ENCODE results near the gene GPR15. TPM values are rescaled to one million over a fixed set of nuclear protein-coding genes. Genes with fewer than 3 reads are reported as not detected.

Gene GPR15
- total RNA-seq, 2 donors from 2014 or later, result not detected

DNA sequence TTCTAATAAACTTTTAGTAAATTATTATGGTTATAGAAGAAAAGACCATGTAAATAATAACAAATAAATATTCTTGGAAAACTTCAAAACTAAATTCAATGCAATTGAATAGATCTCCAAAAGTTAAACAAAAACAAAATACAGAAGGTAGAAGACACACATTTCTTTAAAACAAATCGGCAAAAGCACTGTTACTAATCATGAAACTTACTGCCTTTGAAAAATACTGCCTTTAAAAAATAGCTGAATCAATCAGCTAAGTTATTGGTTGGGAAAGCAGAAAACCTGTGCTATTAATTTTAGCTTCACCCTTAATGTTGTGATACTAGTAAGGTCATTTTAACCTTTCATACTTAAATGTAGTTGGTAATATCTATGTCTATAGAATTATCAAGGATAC is 3.0 kb downstream of the GPR15 start:
- TF ChIP-seq, protein P1, sequence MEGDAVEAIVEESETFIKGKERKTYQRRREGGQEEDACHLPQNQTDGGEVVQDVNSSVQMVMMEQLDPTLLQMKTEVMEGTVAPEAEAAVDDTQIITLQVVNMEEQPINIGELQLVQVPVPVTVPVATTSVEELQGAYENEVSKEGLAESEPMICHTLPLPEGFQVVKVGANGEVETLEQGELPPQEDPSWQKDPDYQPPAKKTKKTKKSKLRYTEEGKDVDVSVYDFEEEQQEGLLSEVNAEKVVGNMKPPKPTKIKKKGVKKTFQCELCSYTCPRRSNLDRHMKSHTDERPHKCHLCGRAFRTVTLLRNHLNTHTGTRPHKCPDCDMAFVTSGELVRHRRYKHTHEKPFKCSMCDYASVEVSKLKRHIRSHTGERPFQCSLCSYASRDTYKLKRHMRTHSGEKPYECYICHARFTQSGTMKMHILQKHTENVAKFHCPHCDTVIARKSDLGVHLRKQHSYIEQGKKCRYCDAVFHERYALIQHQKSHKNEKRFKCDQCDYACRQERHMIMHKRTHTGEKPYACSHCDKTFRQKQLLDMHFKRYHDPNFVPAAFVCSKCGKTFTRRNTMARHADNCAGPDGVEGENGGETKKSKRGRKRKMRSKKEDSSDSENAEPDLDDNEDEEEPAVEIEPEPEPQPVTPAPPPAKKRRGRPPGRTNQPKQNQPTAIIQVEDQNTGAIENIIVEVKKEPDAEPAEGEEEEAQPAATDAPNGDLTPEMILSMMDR (IDR thresholded peaks at IDR 0.05), result no peak
- no peak for ATAC-seq (ENCODE audit: insufficient number of reproducible peaks, low FRiP score, low read depth)
- Histone ChIP-seq H3K36me3 (no peaks in the 10 kb centered on the region), H3K27me3 (replicated peaks; ENCODE audit: insufficient read depth) (no peaks in the 10 kb centered on the region), H3K9me3 (no peaks in the 10 kb centered on the region), H3K4me1 (ENCODE audit: control insufficient read depth in 1 of 2, low read depth in 2 of 2) (no peaks in the 10 kb centered on the region), H3K27ac (no peak overlapping the region), H3K4me3 (no peak overlapping the region)
- no peak for DNase-seq (ENCODE audit: low spot score)

DNA sequence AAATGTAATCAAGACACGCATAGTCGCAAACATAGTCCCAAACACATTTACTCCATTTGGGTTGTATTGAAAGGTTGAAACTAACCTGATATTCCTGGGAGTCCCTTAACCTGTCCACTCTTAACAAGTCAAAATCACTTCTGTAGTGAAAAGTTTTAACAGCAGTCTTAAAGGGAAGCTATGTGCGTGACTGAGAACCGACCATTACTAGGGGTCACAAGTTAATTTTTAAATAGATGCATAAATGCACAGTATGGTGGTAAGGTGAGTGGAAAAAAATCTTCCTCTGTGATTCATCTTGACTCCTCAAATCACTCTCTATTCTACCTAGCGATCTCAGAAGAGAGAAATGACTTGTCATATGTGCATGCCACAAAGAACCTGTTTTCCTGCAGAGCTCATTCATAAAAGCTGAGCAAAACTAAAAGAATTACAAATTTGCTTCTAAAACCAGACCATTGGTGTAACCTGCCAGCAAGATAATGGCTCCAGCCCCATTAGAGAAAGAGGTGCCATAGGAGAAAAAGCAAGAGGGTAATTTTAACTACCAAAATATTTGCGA is 4.8 kb downstream of the GPR15 start:
- Histone ChIP-seq H3K4me1 (ENCODE audit: control insufficient read depth in 1 of 2, low read depth in 2 of 2) (no peaks in the 10 kb centered on the region), H3K9me3 (no peaks in the 10 kb centered on the region), H3K27me3 (replicated peaks; ENCODE audit: insufficient read depth) (no peaks in the 10 kb centered on the region), H3K36me3 (no peaks in the 10 kb centered on the region), H3K27ac (no peak overlapping the region), H3K4me3 (no peak overlapping the region)
- TF ChIP-seq, protein P1 (IDR thresholded peaks at IDR 0.05), result no peak
- DNase-seq (ENCODE audit: low spot score) (no peak), ATAC-seq (ENCODE audit: insufficient number of reproducible peaks, low FRiP score, low read depth) (no peak)

DNA sequence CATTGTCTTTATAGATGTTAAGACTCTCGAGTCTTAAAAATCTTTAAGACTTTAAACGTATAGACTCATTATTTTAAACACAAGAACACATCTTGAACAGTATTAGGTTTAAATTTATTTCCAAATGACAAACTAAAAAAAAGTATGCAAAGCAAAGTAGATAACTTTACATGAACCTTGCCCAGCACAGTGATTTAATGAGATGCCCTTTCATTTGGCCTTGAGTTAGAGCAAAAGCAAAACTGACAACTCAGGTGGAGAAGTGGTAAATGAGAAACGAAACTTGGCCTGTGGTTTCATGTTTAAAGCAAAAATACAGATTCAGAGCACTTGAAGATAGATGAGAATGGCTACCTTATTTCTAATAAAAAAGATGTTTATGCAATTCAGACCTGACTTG is 8.6 kb downstream of the GPR15 start:
- DNase-seq (ENCODE audit: low spot score), result no peak

DNA sequence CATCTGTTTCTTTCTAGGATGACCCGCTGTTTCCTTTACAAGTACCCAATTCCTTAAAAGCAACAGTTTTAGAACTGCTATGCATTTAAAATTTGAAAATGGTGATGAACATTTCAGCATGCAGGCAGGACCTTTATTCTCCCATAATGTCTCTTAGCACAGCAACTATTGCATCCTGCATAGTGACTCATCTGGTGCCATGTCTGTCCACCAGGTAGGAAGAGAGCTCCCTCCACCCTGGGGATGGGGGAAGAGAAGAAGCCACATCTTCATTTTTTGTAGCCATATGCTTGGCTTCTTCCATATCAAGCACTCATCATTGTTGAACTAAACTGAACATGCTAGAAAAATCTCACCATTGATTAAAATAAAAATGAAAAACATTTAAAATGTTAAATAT is 9.9 kb downstream of the GPR15 start:
- Histone ChIP-seq H3K9me3 (no peaks in the 10 kb centered on the region), H3K4me1 (ENCODE audit: control insufficient read depth in 1 of 2, low read depth in 2 of 2) (no peaks in the 10 kb centered on the region), H3K4me3 (no peak overlapping the region), H3K36me3 (no peaks in the 10 kb centered on the region), H3K27ac (no peak overlapping the region), H3K27me3 (replicated peaks; ENCODE audit: insufficient read depth) (no peaks in the 10 kb centered on the region)
- TF ChIP-seq, protein P1 (IDR thresholded peaks at IDR 0.05), result no peak
- no peak for ATAC-seq (ENCODE audit: insufficient number of reproducible peaks, low FRiP score, low read depth)
- DNase-seq (ENCODE audit: low spot score), result no peak

More for the DNA sequence above, 8.6 kb downstream of the GPR15 start:
- Histone ChIP-seq H3K36me3 (no peaks in the 10 kb centered on the region), H3K27me3 (replicated peaks; ENCODE audit: insufficient read depth) (no peaks in the 10 kb centered on the region), H3K4me1 (ENCODE audit: control insufficient read depth in 1 of 2, low read depth in 2 of 2) (no peaks in the 10 kb centered on the region), H3K9me3 (no peaks in the 10 kb centered on the region), H3K4me3 (no peak overlapping the region), H3K27ac (no peak overlapping the region)
- TF ChIP-seq, protein P1 (IDR thresholded peaks at IDR 0.05), result no peak
- ATAC-seq (ENCODE audit: insufficient number of reproducible peaks, low FRiP score, low read depth), result no peak

DNA sequence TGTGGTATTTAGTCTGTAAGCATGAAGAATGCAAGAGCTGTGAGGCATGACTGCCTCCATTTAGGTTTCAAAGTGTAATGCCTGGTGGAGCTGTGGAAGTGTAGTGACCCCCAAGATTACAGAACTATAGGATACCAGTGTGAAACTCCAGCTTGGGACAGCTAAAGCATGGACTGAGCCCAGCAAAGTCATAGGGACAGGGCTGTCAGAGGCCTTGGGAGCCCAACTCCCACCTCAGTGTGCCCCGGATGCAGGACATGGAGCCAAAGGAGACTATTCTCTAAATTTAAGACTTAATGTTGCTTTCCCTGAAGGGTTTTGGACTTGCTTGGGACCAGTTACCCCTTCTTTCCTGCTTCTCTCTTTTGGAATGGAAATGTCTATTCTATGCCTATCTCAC is 10.8 kb downstream of the GPR15 start:
- Histone ChIP-seq H3K27ac (no peak overlapping the region), H3K4me1 (ENCODE audit: control insufficient read depth in 1 of 2, low read depth in 2 of 2) (no peaks in the 10 kb centered on the region), H3K27me3 (replicated peaks; ENCODE audit: insufficient read depth) (no peaks in the 10 kb centered on the region), H3K36me3 (no peaks in the 10 kb centered on the region), H3K4me3 (no peak overlapping the region), H3K9me3 (no peaks in the 10 kb centered on the region)
- TF ChIP-seq, protein P1 (IDR thresholded peaks at IDR 0.05), result no peak
- ATAC-seq (ENCODE audit: insufficient number of reproducible peaks, low FRiP score, low read depth) (no peak), DNase-seq (ENCODE audit: low spot score) (no peak)

All from thoracic aorta (tissue), 2 donors.